ENCODE results near the gene AP4E1.
"Not testable (repeated sequence)": the region's sequence is repeated elsewhere in the genome, so short reads cannot be mapped to it uniquely, and the experiment has no call there.

AP4E1 gene

GRCh38 chr15:50945725-50946124 lies 37.2 kb downstream of the AP4E1 start:
- no peak for DNase-seq (ENCODE audit: low read depth)

- not testable (repeated sequence) for DNase-seq (ENCODE audit: low read depth)
These were observed 42.3 kb downstream of the AP4E1 start for GRCh38 chr15:50950745-50951144.

- no peak for DNase-seq (ENCODE audit: low read depth)
These were observed 44.8 kb downstream of the AP4E1 start for GRCh38 chr15:50953302-50953701.

- not testable (repeated sequence) for DNase-seq (ENCODE audit: low read depth)
These were observed 46.4 kb downstream of the AP4E1 start for GRCh38 chr15:50954837-50955236.

GRCh38 chr15:50959717-50960116 lies 51.2 kb downstream of the AP4E1 start:
- no peak for DNase-seq (ENCODE audit: low read depth)

GRCh38 chr15:50964075-50964474 lies 55.6 kb downstream of the AP4E1 start:
- no peak for DNase-seq (ENCODE audit: low read depth)

- no peak for DNase-seq (ENCODE audit: low read depth)
These were observed 59.9 kb downstream of the AP4E1 start for GRCh38 chr15:50968353-50968752.

GRCh38 chr15:50970524-50970923 lies 62.0 kb downstream of the AP4E1 start:
- no peak for DNase-seq (ENCODE audit: low read depth)

GRCh38 chr15:50971115-50971514 lies 62.6 kb downstream of the AP4E1 start:
- DNase-seq (ENCODE audit: low read depth), result no peak

- no peak for DNase-seq (ENCODE audit: low read depth)
These were observed 63.1 kb downstream of the AP4E1 start for GRCh38 chr15:50971542-50971941.

- no peak for DNase-seq (ENCODE audit: low read depth)
These were observed 65.1 kb downstream of the AP4E1 start for GRCh38 chr15:50973605-50974004.

GRCh38 chr15:50977162-50977561 lies 68.7 kb downstream of the AP4E1 start:
- no peak for DNase-seq (ENCODE audit: low read depth)

GRCh38 chr15:50978580-50978979 lies 70.1 kb downstream of the AP4E1 start:
- no peak for DNase-seq (ENCODE audit: low read depth)

GRCh38 chr15:50979041-50979440 lies 70.6 kb downstream of the AP4E1 start:
- DNase-seq (ENCODE audit: low read depth), result no peak

- DNase-seq (ENCODE audit: low read depth), result no peak
These were observed 85.1 kb downstream of the AP4E1 start for GRCh38 chr15:50993598-50993997.

GRCh38 chr15:50996641-50997040 lies 88.2 kb downstream of the AP4E1 start:
- no peak for DNase-seq (ENCODE audit: low read depth)

GRCh38 chr15:50997371-50998051 lies 89.0 kb downstream of the AP4E1 start:
- DNase-seq (ENCODE audit: low read depth), result no peak

- no peak for DNase-seq (ENCODE audit: low read depth)
These were observed 95.6 kb downstream of the AP4E1 start for GRCh38 chr15:51004103-51004551.

GRCh38 chr15:51006336-51006985 lies 98.0 kb downstream of the AP4E1 start:
- DNase-seq (ENCODE audit: low read depth), result no peak

- DNase-seq (ENCODE audit: low read depth), result no peak
These were observed 98.7 kb downstream of the AP4E1 start for GRCh38 chr15:51007131-51007666.

GRCh38 chr15:51011212-51011611 lies 102.7 kb downstream of the AP4E1 start:
- no peak for DNase-seq (ENCODE audit: low read depth)

- no peak for DNase-seq (ENCODE audit: low read depth)
These were observed 108.1 kb downstream of the AP4E1 start for GRCh38 chr15:51016615-51017014.

GRCh38 chr15:51022206-51022605 lies 113.7 kb downstream of the AP4E1 start:
- no peak for DNase-seq (ENCODE audit: low read depth)

- no peak for DNase-seq (ENCODE audit: low read depth)
These were observed 115.0 kb downstream of the AP4E1 start for GRCh38 chr15:51023499-51023898.
